ENCODE data around the gene MED26.

DNA sequence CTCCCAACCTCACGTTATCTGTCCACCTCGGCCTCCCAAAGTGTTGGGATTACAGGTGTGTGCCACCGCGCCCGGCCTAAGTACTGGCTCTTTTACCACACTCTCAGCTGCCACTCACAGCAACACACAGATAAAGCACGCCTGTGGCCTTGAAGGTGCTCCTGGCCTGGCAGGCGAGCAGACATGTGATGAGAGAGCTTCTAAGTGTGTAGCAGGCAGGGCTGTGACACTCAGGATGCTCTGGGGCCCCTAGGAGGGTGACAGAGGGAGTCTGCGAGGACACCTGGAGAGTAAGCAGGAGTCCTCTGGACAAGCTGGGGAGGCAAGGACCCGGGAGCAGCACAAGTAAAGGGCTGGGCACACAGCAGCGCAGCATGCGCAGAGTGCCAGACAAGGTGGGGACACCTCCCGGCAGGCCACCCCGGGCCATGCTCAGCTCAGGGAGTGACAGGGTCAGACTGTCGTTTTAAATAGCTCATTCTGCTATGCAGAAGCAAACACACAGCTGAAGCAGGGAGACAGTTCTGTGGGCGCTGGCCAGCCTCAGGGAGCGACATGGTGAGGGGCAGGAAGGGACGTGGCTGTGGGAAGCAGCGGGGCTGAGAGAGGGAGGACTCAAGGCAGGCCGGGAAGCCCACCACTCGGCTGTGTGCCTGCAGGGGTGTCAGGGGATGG, 26.5 kb downstream of the MED26 start:
- no peak for TF ChIP-seq POLR2A (IDR thresholded peaks at IDR 0.05)
- TF ChIP-seq, protein P1, sequence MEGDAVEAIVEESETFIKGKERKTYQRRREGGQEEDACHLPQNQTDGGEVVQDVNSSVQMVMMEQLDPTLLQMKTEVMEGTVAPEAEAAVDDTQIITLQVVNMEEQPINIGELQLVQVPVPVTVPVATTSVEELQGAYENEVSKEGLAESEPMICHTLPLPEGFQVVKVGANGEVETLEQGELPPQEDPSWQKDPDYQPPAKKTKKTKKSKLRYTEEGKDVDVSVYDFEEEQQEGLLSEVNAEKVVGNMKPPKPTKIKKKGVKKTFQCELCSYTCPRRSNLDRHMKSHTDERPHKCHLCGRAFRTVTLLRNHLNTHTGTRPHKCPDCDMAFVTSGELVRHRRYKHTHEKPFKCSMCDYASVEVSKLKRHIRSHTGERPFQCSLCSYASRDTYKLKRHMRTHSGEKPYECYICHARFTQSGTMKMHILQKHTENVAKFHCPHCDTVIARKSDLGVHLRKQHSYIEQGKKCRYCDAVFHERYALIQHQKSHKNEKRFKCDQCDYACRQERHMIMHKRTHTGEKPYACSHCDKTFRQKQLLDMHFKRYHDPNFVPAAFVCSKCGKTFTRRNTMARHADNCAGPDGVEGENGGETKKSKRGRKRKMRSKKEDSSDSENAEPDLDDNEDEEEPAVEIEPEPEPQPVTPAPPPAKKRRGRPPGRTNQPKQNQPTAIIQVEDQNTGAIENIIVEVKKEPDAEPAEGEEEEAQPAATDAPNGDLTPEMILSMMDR (IDR thresholded peaks at IDR 0.05), result no peak

Measured in lower leg skin (tissue), 3 donors.